Natural killer cell treated with Interleukin-12 subunit alpha and Interleukin-12 subunit beta and Interleukin-15 and Interleukin-18, amount 100 ng/mL, for 72 hours (primary cell): Measurements from ENCODE around the gene REXO1. TPM values are rescaled to one million over a fixed set of nuclear protein-coding genes. Genes with fewer than 3 reads are reported as not detected.

Source experiments
- ATAC-seq, 2 donors: fragments of 150-1000 bp; cut with Tn5 transposase in 1 of 2; sonication (Bioruptor Pico), chemical (Tn5 transposase) in 1 of 2; 2 replicates each; pipeline ENCODE4 v1.10.0; 2021
- DNase-seq: peaks from one replicate; pipeline ENCODE4 v3.0.0; 2022; ENCODE audit warnings: low spot score
- H3K27ac Mint-ChIP-seq, 2 donors: 1 replicate in 1 of 2; 2 replicates in 1 of 2; pipeline ENCODE4 v1.8.0; 2022; ENCODE audit warnings: mixed read lengths in 2 of 2, mild to moderate bottlenecking in 1 of 2, moderate library complexity in 1 of 2
- H3K27me3 Mint-ChIP-seq, 2 donors: 1 replicate in 1 of 2; 2 replicates in 1 of 2; pipeline ENCODE4 v1.8.0; 2022; ENCODE audit warnings: mixed read lengths in 2 of 2
- H3K36me3 Mint-ChIP-seq: one replicate; pipeline ENCODE4 v1.8.0; 2022; ENCODE audit warnings: mixed read lengths
- H3K4me1 Mint-ChIP-seq, 2 donors: 1 replicate in 1 of 2; 2 replicates in 1 of 2; pipeline ENCODE4 v1.8.0; 2022; ENCODE audit warnings: low read depth in 2 of 2, mixed read lengths in 2 of 2, mild to moderate bottlenecking in 1 of 2
- H3K4me3 Mint-ChIP-seq: one replicate; pipeline ENCODE4 v1.8.0; 2022; ENCODE audit warnings: mixed read lengths
- H3K9me3 Mint-ChIP-seq: 2 replicates; pipeline ENCODE4 v1.8.0; 2022; ENCODE audit warnings: mixed read lengths
- total RNA-seq, 2 donors: library from RNA; stranded (reverse); gene quantifications; one replicate each; pipeline ENCODE4 v1.2.3, GENCODE V29; 2022

Gene REXO1
- total RNA-seq, 2 donors from 2014 or later, result 69.1 to 103 TPM

GRCh38 chr19:1853295-1854038 is 5.2 kb upstream of the REXO1 start:
- ATAC-seq (peak; percentile 58), DNase-seq (peak; percentile 90)
- no peaks in the 10 kb centered on the region for H3K27me3 Mint-ChIP-seq
- H3K27ac Mint-ChIP-seq, result peak overlapping the region; percentile 35 to 65
- H3K4me3 Mint-ChIP-seq, result peak overlapping the region; percentile 52
- no peaks in the 10 kb centered on the region for H3K9me3 Mint-ChIP-seq
- peaks cover 20 to 31% of the 10 kb centered on the region in 2 donors for H3K4me1 Mint-ChIP-seq
- H3K36me3 Mint-ChIP-seq, result no peaks in the 10 kb centered on the region

GRCh38 chr19:1852581-1853128 is 4.4 kb upstream of the REXO1 start:
- H3K9me3 Mint-ChIP-seq, result no peaks in the 10 kb centered on the region
- ATAC-seq (no peak), DNase-seq (no peak)
- H3K4me3 Mint-ChIP-seq, result no peak overlapping the region
- H3K4me1 Mint-ChIP-seq, result peaks cover 20 to 31% of the 10 kb centered on the region in 2 donors
- H3K36me3 Mint-ChIP-seq, result no peaks in the 10 kb centered on the region
- no peaks in the 10 kb centered on the region for H3K27me3 Mint-ChIP-seq
- no peak overlapping the region for H3K27ac Mint-ChIP-seq

- no peak overlapping the region for H3K4me3 Mint-ChIP-seq
- no peaks in the 10 kb centered on the region for H3K9me3 Mint-ChIP-seq
- DNase-seq (no peak), ATAC-seq (no peak)
- H3K4me1 Mint-ChIP-seq, result peaks cover 27 to 37% of the 10 kb centered on the region in 2 donors
- no peaks in the 10 kb centered on the region for H3K27me3 Mint-ChIP-seq
- no peak overlapping the region for H3K27ac Mint-ChIP-seq
- H3K36me3 Mint-ChIP-seq, result no peaks in the 10 kb centered on the region
These were observed 3.6 kb upstream of the REXO1 start for GRCh38 chr19:1851654-1852580.

GRCh38 chr19:1850809-1851653 is 2.7 kb upstream of the REXO1 start:
- no peak for ATAC-seq
- DNase-seq, result no peak
- no peaks in the 10 kb centered on the region for H3K36me3 Mint-ChIP-seq
- H3K9me3 Mint-ChIP-seq, result no peaks in the 10 kb centered on the region
- H3K27ac Mint-ChIP-seq, result no peak overlapping the region
- H3K4me1 Mint-ChIP-seq, result peaks cover 32 to 42% of the 10 kb centered on the region in 2 donors
- H3K4me3 Mint-ChIP-seq, result peak overlapping the region; percentile 34
- H3K27me3 Mint-ChIP-seq, result no peaks in the 10 kb centered on the region

- H3K27me3 Mint-ChIP-seq, result no peaks in the 10 kb centered on the region
- ATAC-seq (no peak), DNase-seq (no peak)
- peak overlapping the region in 1 of 2 donors; percentile 61 for H3K27ac Mint-ChIP-seq
- H3K4me1 Mint-ChIP-seq, result peaks cover 29 to 41% of the 10 kb centered on the region in 2 donors
- H3K9me3 Mint-ChIP-seq, result no peaks in the 10 kb centered on the region
- H3K4me3 Mint-ChIP-seq, result peak overlapping the region; percentile 15
- no peaks in the 10 kb centered on the region for H3K36me3 Mint-ChIP-seq
These were observed 1.7 kb upstream of the REXO1 start for GRCh38 chr19:1849886-1850398.

- DNase-seq, result no peak
- Mint-ChIP-seq H3K27ac (peak overlapping the region; percentile 92 to 95), H3K4me3 (peak overlapping the region; percentile 78), H3K9me3 (no peaks in the 10 kb centered on the region), H3K27me3 (no peaks in the 10 kb centered on the region), H3K4me1 (peaks cover 28 to 44% of the 10 kb centered on the region in 2 donors), H3K36me3 (no peaks in the 10 kb centered on the region)
- ATAC-seq, result no peak
These were observed 820 bp upstream of the REXO1 start for GRCh38 chr19:1849132-1849474.

GRCh38 chr19:1847684-1848398 is 442 bp downstream of the REXO1 start:
- Mint-ChIP-seq H3K27ac (peak overlapping the region; percentile 92 to 95), H3K4me3 (peak overlapping the region; percentile 96), H3K36me3 (no peaks in the 10 kb centered on the region), H3K9me3 (no peaks in the 10 kb centered on the region), H3K4me1 (peaks cover 22 to 42% of the 10 kb centered on the region in 2 donors), H3K27me3 (no peaks in the 10 kb centered on the region)
- DNase-seq, result no peak
- peak; percentile 2 to 52 for ATAC-seq

- peak overlapping the region; percentile 96 for H3K4me3 Mint-ChIP-seq
- no peaks in the 10 kb centered on the region for H3K36me3 Mint-ChIP-seq
- peak overlapping the region; percentile 92 to 95 for H3K27ac Mint-ChIP-seq
- DNase-seq (no peak), ATAC-seq (no peak)
- H3K27me3 Mint-ChIP-seq, result no peaks in the 10 kb centered on the region
- H3K9me3 Mint-ChIP-seq, result no peaks in the 10 kb centered on the region
- peaks cover 22 to 43% of the 10 kb centered on the region in 2 donors for H3K4me1 Mint-ChIP-seq
These were observed 967 bp downstream of the REXO1 start for GRCh38 chr19:1847348-1847683.

- Mint-ChIP-seq H3K4me3 (peak overlapping the region; percentile 96), H3K27ac (peak overlapping the region; percentile 92 to 95), H3K27me3 (no peaks in the 10 kb centered on the region), H3K36me3 (no peaks in the 10 kb centered on the region), H3K9me3 (no peaks in the 10 kb centered on the region), H3K4me1 (peaks cover 22 to 47% of the 10 kb centered on the region in 2 donors)
- ATAC-seq (no peak), DNase-seq (no peak)
These were observed 1.6 kb downstream of the REXO1 start for GRCh38 chr19:1846517-1847204.

- H3K36me3 Mint-ChIP-seq, result no peaks in the 10 kb centered on the region
- no peak for ATAC-seq
- H3K27me3 Mint-ChIP-seq, result no peaks in the 10 kb centered on the region
- H3K4me3 Mint-ChIP-seq, result peak overlapping the region; percentile 96
- no peaks in the 10 kb centered on the region for H3K9me3 Mint-ChIP-seq
- peaks cover 17 to 47% of the 10 kb centered on the region in 2 donors for H3K4me1 Mint-ChIP-seq
- DNase-seq, result no peak
- H3K27ac Mint-ChIP-seq, result peak overlapping the region; percentile 81 to 95
These were observed 2.6 kb downstream of the REXO1 start for GRCh38 chr19:1845642-1846041.

- Mint-ChIP-seq H3K9me3 (no peaks in the 10 kb centered on the region), H3K4me1 (peaks cover 17 to 50% of the 10 kb centered on the region in 2 donors), H3K27ac (no peak overlapping the region), H3K4me3 (no peak overlapping the region), H3K27me3 (no peaks in the 10 kb centered on the region), H3K36me3 (no peaks in the 10 kb centered on the region)
- ATAC-seq (no peak), DNase-seq (no peak)
These were observed 3.2 kb downstream of the REXO1 start for GRCh38 chr19:1845125-1845515.

GRCh38 chr19:1844513-1845124 is 3.7 kb downstream of the REXO1 start:
- Mint-ChIP-seq H3K9me3 (no peaks in the 10 kb centered on the region), H3K36me3 (no peaks in the 10 kb centered on the region), H3K4me1 (peaks cover 17 to 50% of the 10 kb centered on the region in 2 donors), H3K4me3 (no peak overlapping the region), H3K27me3 (no peaks in the 10 kb centered on the region), H3K27ac (no peak overlapping the region)
- ATAC-seq (no peak), DNase-seq (no peak)
